Measurements from ENCODE around the gene TRIM64C.
"Not testable (repeated sequence)": the region's sequence is repeated elsewhere in the genome, so short reads cannot be mapped to it uniquely, and the experiment has no call there.

TRIM64C gene, protein sequence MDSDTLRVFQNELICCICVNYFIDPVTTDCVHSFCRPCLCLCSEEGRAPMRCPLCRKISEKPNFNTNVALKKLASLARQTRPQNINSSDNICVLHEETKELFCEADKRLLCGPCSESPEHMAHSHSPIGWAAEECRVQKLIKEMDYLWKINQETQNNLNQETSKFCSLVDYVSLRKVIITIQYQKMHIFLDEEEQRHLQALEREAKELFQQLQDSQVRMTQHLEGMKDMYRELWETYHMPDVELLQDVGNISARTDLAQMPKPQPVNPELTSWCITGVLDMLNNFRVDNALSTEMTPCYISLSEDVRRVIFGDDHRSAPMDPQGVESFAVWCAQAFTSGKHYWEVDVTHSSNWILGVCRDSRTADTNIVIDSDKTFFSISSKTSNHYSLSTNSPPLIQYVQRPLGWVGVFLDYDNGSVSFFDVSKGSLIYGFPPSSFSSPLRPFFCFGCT

GRCh38 chr11:49059012-49059411 lies at the start of gene TRIM64C:
TRIM64C (minus strand) TSS chr11:49059112; CDS start chr11:49059112, 0 bp downstream.
- not testable (repeated sequence) for DNase-seq

DNA sequence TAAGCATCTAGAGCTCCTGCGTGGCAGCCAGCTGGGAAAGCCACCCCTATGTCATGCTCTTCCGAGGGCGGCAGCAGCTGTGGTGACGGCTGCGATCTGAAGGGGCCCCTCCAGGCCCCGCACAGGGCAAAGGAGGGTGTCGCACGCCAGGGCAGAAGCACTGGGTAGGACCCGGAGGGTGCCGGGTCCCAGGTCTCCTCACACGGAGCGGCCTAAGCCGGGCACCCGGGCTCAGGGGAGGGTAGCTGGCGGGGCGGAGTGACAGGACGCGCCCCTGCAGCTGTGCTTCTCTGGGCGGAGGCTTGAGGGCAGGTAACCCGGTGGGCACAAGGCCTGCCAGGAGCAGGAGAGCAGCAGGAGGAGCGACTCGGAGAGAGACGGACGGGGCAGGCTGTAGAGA lies 43.4 kb upstream of the TRIM64C start:
- not testable (repeated sequence) for DNase-seq

- DNase-seq, result not testable (repeated sequence)
Measured at GRCh38 chr11:49069897-49070296, 11.0 kb upstream of the TRIM64C start.

GRCh38 chr11:49049821-49050220 lies 9.1 kb downstream of the TRIM64C start:
- DNase-seq, result not testable (repeated sequence)

DNA sequence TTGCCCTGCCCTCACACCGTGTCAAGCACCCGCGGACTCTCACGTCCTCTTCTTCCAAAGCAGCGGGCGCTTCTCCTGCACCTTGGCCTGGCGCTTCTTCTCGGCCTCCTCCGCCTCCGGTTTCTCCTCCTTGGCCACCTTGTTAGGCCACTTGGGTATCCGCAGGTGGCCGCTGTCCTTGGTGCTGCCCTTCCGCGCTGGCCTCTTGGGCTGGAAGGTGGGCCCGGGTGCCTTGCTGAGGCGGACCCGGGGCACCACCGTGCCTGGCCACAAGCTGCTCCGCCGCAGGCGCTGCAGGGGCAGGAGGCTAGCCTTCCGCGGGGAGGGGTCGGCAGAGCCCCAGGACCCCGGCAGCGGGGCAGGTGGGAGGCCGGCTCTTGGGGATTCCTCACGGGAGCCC lies 10.7 kb downstream of the TRIM64C start:
- DNase-seq, result not testable (repeated sequence)

GRCh38 chr11:49028523-49028922 lies 30.4 kb downstream of the TRIM64C start, which contains the start of gene TRIM49B:
TRIM49B (plus strand) TSS chr11:49028823; CDS start chr11:49031600, 2,777 bp downstream.
- DNase-seq, result not testable (repeated sequence)
